Left hindlimb (tissue), 1 donor: ENCODE measurements around the gene DISC1.

Source experiments
- DNase-seq: peaks from one replicate; pipeline ENCODE4 v3.0.0-alpha.2; 2018

Gene DISC1

GRCh38 chr1:232018231-232019025, 391.8 kb downstream of the DISC1 start:
- DNase-seq, result no peak

- DNase-seq, result no peak
These were observed 392.4 kb downstream of the DISC1 start for GRCh38 chr1:232019026-232019340.

DNA sequence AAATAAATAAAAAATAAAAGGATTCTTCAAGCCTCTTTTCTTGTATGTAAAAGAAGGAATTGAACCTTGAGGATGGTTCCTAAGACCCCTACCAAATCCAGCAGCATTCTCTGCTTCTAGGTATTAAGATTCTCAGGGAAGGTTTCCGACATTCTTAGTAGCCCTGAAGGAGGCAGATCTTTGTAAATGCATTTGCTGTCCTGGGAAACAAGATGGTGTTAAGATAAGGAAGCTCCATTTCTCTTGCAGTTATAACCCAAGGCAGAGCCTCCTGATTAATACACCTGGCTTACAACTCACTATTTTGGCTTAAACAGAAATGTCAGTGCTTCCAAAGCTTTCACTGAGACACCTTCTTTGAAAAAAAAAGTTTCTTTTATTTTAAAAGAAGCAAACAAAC, 393.8 kb downstream of the DISC1 start:
- DNase-seq, result no peak

DNA sequence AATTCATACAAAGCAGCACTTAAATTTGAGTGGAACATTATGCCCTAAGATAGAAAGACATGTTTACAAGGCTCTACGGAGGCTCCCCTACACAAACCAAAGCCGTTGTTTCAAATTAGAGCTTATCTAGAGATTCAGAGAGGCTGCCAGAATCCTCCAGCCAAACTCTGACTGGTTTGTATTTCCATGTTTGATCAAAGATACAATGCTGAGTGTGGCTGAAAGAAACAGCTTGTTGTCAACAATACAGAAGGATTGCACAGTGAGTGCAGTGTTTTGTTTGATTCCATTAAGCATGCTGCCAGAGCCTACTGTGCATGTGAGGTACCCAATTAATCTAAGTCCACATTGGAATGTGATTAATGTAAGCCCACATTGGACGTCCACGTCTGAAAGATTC, 402.7 kb downstream of the DISC1 start:
- DNase-seq, result no peak

GRCh38 chr1:232031156-232031555, 404.6 kb downstream of the DISC1 start:
- no peak for DNase-seq

DNA sequence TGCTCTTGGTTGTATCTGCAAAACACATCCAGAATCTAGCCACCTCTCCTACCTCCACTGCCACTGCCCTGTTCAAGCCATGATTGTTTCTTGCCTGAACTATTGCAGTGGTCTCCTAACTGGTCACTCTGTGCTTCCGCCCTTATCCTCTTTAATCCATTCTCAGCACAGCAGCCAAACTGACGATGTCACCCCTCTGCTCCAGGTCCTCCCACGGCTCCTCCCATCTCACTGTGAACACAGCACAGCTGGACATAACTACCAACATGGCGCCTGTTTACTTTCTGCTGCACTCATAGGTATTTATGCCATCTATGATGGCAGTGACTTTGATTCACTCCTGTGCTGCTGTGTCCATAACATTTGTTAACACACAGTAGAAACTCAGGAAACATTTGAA, 406.7 kb downstream of the DISC1 start:
- no peak for DNase-seq

GRCh38 chr1:232034556-232034955, 408.0 kb downstream of the DISC1 start:
- no peak for DNase-seq

DNA sequence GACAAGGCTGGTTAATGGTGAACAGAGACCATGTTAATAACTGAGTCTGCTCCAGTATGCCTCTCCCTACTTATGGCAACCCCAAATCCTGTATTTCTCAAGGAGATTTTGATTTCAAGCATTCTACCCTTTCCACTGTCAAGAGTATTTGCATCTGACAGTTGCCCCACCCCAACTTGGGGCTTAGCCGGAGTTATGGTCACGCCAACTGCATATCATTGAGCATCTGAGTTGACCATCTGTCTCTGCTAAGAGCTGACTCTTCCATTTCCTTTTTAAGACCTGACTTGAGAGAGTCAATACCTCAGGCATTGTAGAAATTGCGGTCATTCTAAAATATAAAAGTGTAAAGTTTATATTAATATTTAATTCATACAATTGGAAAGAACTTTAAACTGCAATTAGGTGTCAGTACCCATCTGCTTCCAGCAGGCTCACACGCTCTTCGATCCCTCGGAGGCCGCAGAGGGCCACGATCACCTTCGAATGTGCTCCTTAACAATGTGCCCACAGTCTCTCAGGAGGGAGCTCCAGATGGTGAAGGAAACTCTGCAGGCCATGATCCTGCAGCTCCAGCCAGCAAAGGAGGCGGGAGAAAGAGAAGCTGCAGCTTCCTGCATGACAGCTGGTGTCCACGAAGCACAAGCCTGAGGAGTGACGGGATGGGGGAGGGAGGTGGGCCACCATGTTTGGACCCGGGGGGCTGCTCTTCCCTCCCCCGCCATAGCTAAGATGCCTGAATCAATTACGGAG, 409.8 kb downstream of the DISC1 start:
- DNase-seq, result no peak

GRCh38 chr1:232037774-232038388, 411.3 kb downstream of the DISC1 start:
- no peak for DNase-seq

GRCh38 chr1:232038706-232039677, 412.4 kb downstream of the DISC1 start:
- DNase-seq, result no peak

- no peak for DNase-seq
These were observed 413.7 kb downstream of the DISC1 start for GRCh38 chr1:232040260-232040659.

DNA sequence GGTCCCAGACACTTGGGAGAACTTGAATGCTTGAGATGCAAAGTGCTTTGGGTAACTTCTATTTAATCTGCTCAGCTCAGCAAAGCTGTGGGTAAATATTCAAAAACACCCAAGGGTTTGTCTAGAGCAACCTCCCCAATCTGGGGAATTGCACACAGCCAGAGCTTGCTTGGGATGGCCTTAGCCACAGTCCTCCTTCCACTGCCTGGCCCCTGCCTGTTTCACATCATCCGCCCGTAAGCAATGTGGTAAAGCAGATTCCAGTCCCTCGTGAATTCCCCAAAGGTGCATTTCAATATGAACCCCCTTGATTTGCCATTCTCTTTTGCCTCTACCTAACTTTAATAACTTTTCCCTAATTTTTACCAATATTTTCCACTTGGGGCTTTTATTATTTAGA, 418.1 kb downstream of the DISC1 start:
- DNase-seq, result no peak

- no peak for DNase-seq
These were observed 418.8 kb downstream of the DISC1 start for GRCh38 chr1:232045139-232045994.

GRCh38 chr1:232046451-232047306, 420.1 kb downstream of the DISC1 start:
- DNase-seq, result no peak

DNA sequence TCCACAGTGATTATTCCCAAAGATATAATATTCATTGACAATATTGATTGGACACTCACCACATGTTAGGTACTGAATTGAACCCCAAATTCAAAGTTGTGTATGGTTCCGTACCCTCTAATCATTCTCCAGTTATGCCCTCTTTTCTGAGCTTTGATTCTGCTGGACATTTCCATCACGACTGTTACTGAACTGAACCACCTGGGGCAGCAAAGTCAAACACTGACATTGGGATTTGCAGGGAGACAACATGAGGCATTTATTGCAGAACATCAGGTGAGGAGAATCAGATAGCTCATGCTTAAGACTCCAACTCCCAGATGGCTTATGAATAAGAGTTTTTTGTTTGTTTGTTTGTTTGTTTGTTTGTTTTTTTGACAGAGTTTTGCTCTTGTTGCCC, 420.9 kb downstream of the DISC1 start:
- DNase-seq, result no peak

DNA sequence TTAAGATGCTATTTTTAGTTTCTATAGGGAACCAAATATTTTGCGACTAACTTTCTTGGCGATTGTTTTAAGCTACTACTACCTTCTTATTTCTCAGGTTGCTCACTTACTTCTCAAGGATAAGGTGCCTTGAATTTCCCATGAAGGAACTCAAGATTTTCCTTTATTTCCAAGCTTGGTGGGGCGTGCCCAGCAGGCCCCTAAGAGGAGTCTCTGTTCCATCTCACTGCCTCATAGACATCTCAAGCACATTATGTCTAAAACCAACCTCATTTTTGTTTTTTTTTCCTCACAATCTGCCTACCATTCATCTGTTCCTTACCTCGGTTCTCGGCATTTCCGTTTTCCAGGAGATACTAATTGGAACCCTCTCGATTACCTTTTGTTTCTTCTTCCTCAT, 421.9 kb downstream of the DISC1 start:
- DNase-seq, result no peak

GRCh38 chr1:232049335-232049734, 422.7 kb downstream of the DISC1 start:
- DNase-seq, result no peak

DNA sequence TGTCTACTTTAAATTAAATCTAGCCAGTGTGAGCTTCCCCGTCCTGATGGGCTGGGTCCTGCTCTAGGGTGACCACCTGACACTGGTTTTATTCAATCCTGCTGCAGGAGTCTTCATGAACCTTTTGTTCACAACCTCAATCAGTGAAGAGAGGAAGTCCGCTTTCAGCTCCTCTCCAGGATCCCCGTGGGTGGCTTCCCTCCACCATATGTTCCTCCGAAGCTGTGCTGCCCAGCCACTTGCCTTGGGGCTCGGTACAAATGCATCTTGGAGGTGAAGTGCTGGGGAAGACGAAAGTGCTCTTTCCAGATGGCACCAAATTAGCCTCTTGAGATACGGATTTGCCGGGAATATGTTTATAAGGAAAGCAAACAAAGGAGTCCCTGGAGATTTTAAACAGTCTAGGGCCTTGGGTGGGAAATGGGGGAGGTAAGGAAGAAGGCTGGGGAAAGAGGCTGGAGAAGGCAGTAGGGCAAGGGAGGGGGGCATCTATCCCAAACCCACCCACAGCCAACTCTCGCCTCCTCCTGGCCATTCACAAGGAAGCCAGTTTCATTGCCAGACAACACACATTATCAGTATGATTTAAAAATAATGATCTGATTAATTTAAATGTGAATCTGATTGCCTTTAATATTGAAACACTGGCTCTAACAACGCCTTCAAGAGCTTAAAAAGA, 430.8 kb downstream of the DISC1 start:
- DNase-seq, result no peak

DNA sequence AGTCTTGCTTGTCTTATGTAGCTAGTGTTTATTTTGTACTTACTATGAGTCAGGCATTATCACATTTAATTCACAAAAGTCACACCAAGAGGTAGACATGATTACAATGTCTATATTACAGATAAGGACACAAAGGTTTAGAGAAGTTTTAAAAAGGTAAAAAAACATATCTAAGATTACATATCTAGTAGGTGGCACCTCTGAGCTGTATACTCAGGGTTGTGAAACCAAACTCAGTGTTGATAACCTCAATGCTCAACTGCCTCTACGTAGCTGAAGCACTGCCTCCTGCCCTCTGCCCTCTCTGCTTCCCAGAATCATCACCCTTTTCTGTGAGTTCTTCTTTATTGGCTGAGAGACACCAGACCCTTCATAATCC, 431.3 kb downstream of the DISC1 start:
- DNase-seq, result no peak

- no peak for DNase-seq
These were observed 433.3 kb downstream of the DISC1 start for GRCh38 chr1:232059726-232060374.
